GM12865 (cell line): ENCODE data around the gene EFHC1.
A peak's percentile ranks its signal among the peaks of the same experiment; 100 is the strongest.

Source experiments
- DNase-seq: peaks from one replicate; pipeline ENCODE4 v3.0.0; 2010; ENCODE audit warnings: low read depth
- H3K4me3 ChIP-seq: 2 replicates; pipeline ENCODE4 v1.5.1; 2011; ENCODE audit warnings: mild to moderate bottlenecking, low read depth, low read length, control low read depth
- TF ChIP-seq, protein P1 (sequence below): IDR thresholded peaks from 2 replicates; pipeline ENCODE4 v1.5.1; 2011; ENCODE audit warnings: low read length, control low read depth, low read depth, inconsistent platforms; ENCODE audit not compliant: insufficient read depth; ENCODE audit errors: missing control alignments

EFHC1 gene

DNA sequence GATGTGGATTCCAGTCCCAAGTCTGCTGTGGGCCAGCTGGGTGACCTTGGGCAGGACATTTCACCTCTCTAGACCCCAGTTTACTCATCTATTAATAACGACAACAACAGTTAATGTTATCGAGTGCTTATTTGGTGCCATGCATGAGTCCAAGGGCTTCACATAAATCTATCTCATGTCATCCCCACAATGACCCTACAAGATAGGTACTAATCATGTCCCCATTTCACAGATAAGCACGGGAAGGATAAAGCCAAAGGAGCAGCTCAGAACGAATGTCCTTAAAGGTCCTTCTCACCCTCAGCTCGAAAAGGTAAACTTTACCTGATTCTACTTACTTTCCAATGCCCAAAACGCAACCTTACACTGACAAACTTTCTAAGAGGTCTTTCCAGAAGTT lies 121.0 kb downstream of the EFHC1 start:
- DNase-seq, result no peak
- TF ChIP-seq, protein P1, sequence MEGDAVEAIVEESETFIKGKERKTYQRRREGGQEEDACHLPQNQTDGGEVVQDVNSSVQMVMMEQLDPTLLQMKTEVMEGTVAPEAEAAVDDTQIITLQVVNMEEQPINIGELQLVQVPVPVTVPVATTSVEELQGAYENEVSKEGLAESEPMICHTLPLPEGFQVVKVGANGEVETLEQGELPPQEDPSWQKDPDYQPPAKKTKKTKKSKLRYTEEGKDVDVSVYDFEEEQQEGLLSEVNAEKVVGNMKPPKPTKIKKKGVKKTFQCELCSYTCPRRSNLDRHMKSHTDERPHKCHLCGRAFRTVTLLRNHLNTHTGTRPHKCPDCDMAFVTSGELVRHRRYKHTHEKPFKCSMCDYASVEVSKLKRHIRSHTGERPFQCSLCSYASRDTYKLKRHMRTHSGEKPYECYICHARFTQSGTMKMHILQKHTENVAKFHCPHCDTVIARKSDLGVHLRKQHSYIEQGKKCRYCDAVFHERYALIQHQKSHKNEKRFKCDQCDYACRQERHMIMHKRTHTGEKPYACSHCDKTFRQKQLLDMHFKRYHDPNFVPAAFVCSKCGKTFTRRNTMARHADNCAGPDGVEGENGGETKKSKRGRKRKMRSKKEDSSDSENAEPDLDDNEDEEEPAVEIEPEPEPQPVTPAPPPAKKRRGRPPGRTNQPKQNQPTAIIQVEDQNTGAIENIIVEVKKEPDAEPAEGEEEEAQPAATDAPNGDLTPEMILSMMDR, result no peak
- no peak overlapping the region for H3K4me3 ChIP-seq

DNA sequence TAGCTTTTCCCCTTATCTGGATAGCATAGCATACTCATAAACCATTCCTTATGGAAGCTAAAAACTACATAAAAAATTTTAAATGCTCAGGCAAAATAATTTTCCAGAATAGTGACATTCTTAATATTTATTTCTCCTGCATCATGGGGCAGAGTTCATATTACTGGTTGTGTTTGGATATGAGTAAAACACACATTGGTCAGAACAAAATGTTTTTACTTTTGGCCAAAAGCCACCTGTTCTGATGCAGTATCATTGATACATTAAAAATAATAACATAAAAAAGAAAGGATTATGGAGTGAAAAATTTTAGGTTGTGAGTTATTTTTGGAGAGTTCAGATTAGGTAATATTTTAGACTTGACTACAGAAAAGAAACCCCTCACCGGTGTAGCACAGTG lies 123.1 kb downstream of the EFHC1 start:
- TF ChIP-seq, protein P1, result no peak
- DNase-seq, result no peak
- no peak overlapping the region for H3K4me3 ChIP-seq

DNA sequence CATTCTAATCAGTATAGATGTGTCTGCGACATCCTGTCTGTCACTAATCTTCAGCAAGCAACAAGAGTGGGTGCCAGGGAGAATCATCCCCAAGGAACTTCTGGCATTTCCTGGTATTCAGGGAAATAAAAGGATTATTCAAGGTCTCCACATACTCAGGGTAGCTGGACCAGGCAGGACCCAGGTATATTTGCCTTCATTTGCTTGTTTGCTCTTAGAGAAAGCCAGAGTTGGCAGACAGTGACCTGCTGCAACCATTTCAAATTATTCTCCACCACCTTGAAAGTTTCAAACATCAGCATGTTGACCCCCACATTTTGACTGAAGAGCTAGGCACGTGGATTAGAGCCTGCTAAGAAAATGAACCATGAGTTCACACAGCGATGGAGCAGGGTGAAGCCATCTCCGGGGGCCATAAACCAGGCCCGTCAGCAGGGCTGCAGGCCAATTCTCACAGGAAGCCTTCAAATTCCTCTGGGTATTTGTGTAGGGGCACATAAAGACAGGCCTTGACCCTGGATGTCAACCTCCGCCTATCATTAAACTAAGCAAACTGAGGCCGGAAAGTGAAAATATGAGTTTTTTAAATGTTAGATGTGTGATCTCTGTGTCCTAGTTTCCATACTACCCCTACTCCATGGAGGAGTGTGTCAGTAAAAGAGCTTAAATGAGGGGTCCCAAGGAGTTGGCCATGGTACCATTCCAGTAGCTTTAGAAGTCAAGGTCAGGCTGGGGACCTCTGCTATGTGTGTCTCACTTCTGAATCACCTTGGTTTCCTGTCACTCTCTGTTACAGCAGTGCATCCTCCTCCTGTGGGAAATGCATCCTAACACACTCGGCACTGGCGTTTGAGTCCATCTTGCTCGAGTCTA lies 123.8 kb downstream of the EFHC1 start:
- TF ChIP-seq, protein P1, result no peak
- DNase-seq, result no peak
- H3K4me3 ChIP-seq, result no peak overlapping the region

DNA sequence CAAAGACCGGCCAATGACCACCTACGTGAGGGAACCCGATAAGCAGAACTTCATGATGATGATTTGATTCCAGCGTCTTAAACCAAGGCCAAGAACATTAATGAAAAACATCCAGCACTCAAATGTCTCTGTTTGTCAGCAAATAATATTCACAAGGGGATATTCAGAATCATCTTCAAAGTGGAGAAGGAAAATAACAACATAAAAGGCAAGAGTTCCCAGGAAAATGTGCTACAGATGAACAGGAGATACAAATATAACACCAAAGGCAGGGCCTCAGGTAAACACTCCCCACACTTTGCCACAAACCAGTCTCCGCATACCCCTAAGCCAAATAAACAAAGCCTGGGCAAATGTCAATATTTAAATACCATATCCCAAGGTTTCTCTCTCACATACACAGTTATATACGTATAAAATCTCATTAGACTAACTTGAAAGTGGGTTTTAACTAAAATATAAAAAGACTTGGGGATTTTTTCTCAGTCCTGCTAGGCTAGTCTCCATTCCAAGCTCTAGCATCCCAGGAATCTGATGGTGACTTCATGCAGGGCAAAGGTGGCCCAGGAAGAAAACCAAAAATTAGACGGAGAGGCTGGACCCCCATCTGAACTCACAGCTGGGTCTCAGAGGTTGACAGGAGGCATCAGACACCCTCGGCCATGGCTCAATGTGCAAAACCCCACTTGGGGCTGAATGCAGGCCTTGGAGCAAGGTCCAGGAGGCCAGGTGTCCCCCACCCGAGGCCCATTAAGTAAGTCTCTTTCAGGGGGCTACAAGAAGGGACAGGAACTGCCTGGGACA lies 124.7 kb downstream of the EFHC1 start:
- TF ChIP-seq, protein P1, result no peak
- DNase-seq, result no peak
- H3K4me3 ChIP-seq, result no peak overlapping the region

DNA sequence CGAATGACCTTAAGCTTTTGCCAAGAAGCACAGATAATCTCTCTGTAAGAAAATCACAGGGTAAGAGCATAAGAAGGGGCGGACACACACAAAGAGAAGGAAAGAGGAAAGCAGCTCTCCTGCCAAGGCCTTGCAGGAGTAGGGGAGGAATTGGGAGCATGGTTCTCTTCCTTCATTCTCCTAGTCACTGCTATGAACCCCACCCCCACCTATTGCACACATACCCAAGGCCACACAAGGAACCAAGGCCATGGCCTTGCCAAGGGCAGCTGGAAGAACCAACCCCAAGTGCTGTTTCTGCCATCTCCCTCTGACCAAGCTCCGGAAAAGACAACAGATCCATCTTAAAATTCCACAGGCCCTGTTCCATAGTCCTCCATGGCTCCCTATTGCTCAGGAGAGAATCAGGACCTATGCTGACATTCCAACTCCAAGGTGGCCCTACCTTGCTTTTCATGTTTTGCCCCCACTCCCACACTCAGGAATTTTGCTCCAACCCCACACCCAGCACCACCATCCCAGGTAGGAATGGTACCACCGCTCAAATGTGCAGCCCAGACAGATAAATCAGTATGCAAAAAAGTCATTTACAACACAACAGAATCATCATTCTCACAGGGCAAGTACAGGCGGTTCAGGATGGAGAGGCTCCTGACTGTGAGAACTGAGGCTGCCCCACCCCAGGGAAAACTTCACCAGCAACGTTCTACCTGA lies 125.4 kb downstream of the EFHC1 start:
- peak; percentile 30 for DNase-seq
- no peak overlapping the region for H3K4me3 ChIP-seq
- TF ChIP-seq, protein P1, result no peak

DNA sequence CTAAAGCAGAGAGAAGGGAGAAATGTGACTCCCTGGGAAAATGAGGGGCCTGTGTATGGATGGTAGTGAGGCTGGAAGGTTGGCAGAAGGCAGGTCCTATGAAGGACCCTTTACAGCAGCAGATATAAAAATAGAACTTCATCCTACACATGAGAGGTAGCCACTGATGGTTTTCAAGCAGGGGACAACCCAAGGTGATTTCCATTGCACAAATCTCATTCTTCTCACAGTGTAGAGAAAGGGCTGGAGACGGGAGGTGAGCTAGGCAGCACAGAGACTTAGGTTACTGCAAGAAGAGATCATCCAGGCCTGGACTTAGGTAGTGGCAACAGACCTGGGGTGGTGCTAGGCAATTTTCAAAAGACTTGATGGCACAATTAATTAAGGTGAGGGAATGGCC lies 126.0 kb downstream of the EFHC1 start:
- TF ChIP-seq, protein P1, result no peak
- no peak overlapping the region for H3K4me3 ChIP-seq
- peak; percentile 57 for DNase-seq
